K562 (cell line): ENCODE measurements around the gene PRKACB. TPM values are rescaled to one million over a fixed set of nuclear protein-coding genes. Genes with fewer than 3 reads are reported as not detected.

Source experiments
- ADNP ChIP-seq: fragments of 200-800 bp; sonication (Bioruptor generic); IDR thresholded peaks from 2 replicates; pipeline ENCODE4 v1.6.1; 2016; ENCODE audit warnings: missing genetic modification characterization, missing compliant biosample characterization
- BRF1 ChIP-seq: IDR thresholded peaks from 3 replicates; pipeline ENCODE4 v1.6.1; 2011; ENCODE audit warnings: borderline replicate concordance, mild to moderate bottlenecking; ENCODE audit not compliant: insufficient read length; ENCODE audit errors: extremely low read depth
- KLF10 ChIP-seq: fragments of 250-450 bp; sonication (Bioruptor Pico); IDR thresholded peaks from 2 replicates; pipeline ENCODE4 v1.6.1; 2021; ENCODE audit warnings: matching md5 sums
- KLF13 ChIP-seq: fragments of 450-650 bp; IDR thresholded peaks from 2 replicates; pipeline ENCODE4 v1.6.1; 2016; ENCODE audit warnings: missing genetic modification characterization, low read depth, mild to moderate bottlenecking, missing compliant biosample characterization, moderate library complexity, borderline replicate concordance
- KLF16 ChIP-seq: IDR thresholded peaks from 2 replicates; pipeline ENCODE4 v1.6.1; 2016; ENCODE audit warnings: antibody characterized with exemption
- PHF21A ChIP-seq: fragments of 450-650 bp; IDR thresholded peaks from 2 replicates; pipeline ENCODE4 v1.6.1; 2017; ENCODE audit warnings: low read depth, borderline replicate concordance
- PRPF4 ChIP-seq: fragments of 200-400 bp; formaldehyde crosslinking; IDR thresholded peaks from one replicate; pipeline ENCODE4 v1.6.1; 2017; ENCODE audit warnings: low read length, low read depth, mild to moderate bottlenecking; ENCODE audit not compliant: insufficient read depth, poor library complexity, severe bottlenecking
- SMARCE1 ChIP-seq: fragments of 450-650 bp; IDR thresholded peaks from 2 replicates; pipeline ENCODE4 v1.7.1; 2016; ENCODE audit warnings: mild to moderate bottlenecking
- SP1 ChIP-seq: sonication (generic); formaldehyde crosslinking; IDR thresholded peaks from 2 replicates; pipeline ENCODE4 v1.8.1; 2022; ENCODE audit warnings: mild to moderate bottlenecking, missing genetic modification reagents
- TEAD1 ChIP-seq, 2 experiments: fragments of 450-650 bp in 1 of 2; sonication (generic) in 1 of 2; formaldehyde crosslinking; IDR thresholded peaks; 2 replicates each; pipeline versions ENCODE4 v1.4.0 to v1.8.0; 2020 to 2022; ENCODE audit warnings: mild to moderate bottlenecking in 2 of 2, missing genetic modification reagents in 1 of 2
- ZNF165 ChIP-seq: fragments of 250-450 bp; sonication (Bioruptor Pico); IDR thresholded peaks from 2 replicates; pipeline ENCODE4 v1.4.0; 2020; ENCODE audit warnings: borderline replicate concordance
- ZNF175 ChIP-seq: fragments of 200-800 bp; sonication (Bioruptor generic); IDR thresholded peaks from 2 replicates; pipeline ENCODE4 v1.6.1; 2016; ENCODE audit warnings: low read depth, mild to moderate bottlenecking, missing genetic modification characterization, missing compliant biosample characterization
- ZNF324 ChIP-seq: fragments of 250-450 bp; sonication (Bioruptor Pico); IDR thresholded peaks from 2 replicates; pipeline ENCODE4 v1.4.0; 2020; ENCODE audit warnings: mild to moderate bottlenecking
- ZNF431 ChIP-seq: sonication (generic); formaldehyde crosslinking; IDR thresholded peaks from 2 replicates; pipeline ENCODE4 v1.8.0; 2022; ENCODE audit warnings: mild to moderate bottlenecking, missing genetic modification reagents
- polyA plus RNA-seq, 8 experiments: library from polyadenylated mRNA; depleted of rRNA in 4 of 8; stranded (reverse) in 5 of 8; unstranded in 3 of 8; fragments of >200 nt; fragmentation: Nextera tagmentation in 2 of 8; fragmentation: Illumina TruSeq in 1 of 8; extraction: Ambion mirVana in 2 of 8; extraction: Trizol in 1 of 8; gene quantifications; 2 replicates each; pipeline versions ENCODE4 v1.2.1 to v1.2.3, GENCODE V29; 2011 to 2014; ENCODE audit warnings: inconsistent platforms in 1 of 8, missing spikeins in 1 of 8
- total RNA-seq, 7 experiments: library from RNA; depleted of rRNA in 6 of 7; stranded (reverse); fragments of >200 nt in 6 of 7; fragmentation: Illumina TruSeq in 2 of 7; extraction: Trizol in 2 of 7; gene quantifications; 2 replicates each; pipeline versions ENCODE4 v1.2.1 to v1.2.3, GENCODE V29; 2011 to 2021; ENCODE audit warnings: low replicate concordance in 1 of 7
- TF ChIP-seq, protein P1 (sequence below): fragments of 250-450 bp; sonication (Bioruptor Pico); IDR thresholded peaks from 2 replicates; pipeline ENCODE4 v1.8.0; 2022; ENCODE audit warnings: moderate library complexity, mild to moderate bottlenecking, inconsistent platforms
- TF ChIP-seq, protein P2 (sequence below): sonication (generic); formaldehyde crosslinking; IDR thresholded peaks from 2 replicates; pipeline ENCODE4 v1.8.0; 2022; ENCODE audit warnings: missing genetic modification reagents, mild to moderate bottlenecking, moderate library complexity, borderline replicate concordance
- TF ChIP-seq, protein P3 (sequence below), 2 experiments: fragments of 450-650 bp in 1 of 2; sonication (generic) in 1 of 2; formaldehyde crosslinking; conservative IDR thresholded peaks; 2 replicates each; pipeline versions ENCODE4 v1.4.0 to v1.8.1; 2020 to 2022; ENCODE audit warnings: mild to moderate bottlenecking in 1 of 2, missing genetic modification reagents in 1 of 2
- TF ChIP-seq, protein P4 (sequence below): fragments of 200-400 bp; formaldehyde crosslinking; IDR thresholded peaks from 2 replicates; pipeline ENCODE4 v1.6.1; 2017; ENCODE audit warnings: mild to moderate bottlenecking, low read depth, low read length, moderate library complexity
- TF ChIP-seq, protein P5 (sequence below): fragments of 450-650 bp; IDR thresholded peaks from 2 replicates; pipeline ENCODE4 v1.6.1; 2016; ENCODE audit warnings: mild to moderate bottlenecking

The PRKACB gene
- total and polyA plus RNA-seq, 9 of the 15 experiments (the other 6 are each of a cell fraction or from before 2014, with no cell fraction given) = 1.1 to 5.2 (median 2.8) TPM

DNA sequence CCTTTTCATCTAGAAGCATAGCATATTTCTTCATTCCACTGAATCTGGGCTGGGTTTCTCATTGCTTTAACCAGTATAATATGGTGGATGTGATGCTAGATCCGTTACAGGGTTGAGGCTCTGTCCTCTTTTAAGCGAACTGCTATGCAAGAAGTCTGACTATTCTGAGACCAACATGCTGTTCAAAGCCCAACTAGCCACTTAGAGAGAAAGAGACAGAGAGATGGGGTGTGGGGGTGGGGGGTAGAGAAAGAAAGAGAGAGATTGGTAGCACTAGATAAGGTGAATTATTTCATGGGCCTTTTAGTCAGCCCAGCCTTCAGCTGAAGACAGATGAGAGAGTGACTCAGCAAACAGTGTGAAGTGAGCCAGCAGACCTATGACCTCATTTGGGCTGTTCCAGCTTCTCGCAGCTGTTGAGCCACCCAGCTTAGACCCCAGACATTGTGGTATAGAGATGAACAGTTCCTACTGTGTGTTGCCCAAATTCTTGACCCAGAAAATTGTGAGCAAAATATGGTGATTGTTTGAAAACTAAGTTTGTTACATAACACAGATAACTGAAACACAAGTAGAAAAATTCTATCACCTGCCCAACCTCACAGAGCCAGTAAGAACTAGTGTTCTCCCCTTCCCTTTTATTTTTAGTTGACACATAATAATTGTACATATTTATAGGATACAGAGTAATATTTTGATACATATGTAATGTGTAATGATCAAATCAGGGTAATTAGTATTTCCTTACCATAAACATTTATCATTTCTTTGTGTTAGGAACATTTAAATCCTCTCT lies 40.7 kb upstream of the PRKACB start (continued):
- TF ChIP-seq ZNF324 (no peak), SP1 (peak; percentile 36; the same call in 1 of the 2 replicates), KLF10 (no peak), TEAD1 (CRISPR knock-in tag; IDR thresholded peaks at IDR 0.05) (no peak), BRF1 (no peak), SMARCE1 (peak; percentile 95), PRPF4 (no peak), KLF13 (tag) (no peak), ZNF175 (CRISPR knock-in tag) (peak; percentile 78; the same call in 1 of the 2 replicates), ZNF165 (no peak), KLF16 (no peak), PHF21A (no peak; the same call in 1 of the 2 replicates), ADNP (tag) (no peak), ZNF431 (CRISPR knock-in tag) (no peak)
- TF ChIP-seq, protein P1, sequence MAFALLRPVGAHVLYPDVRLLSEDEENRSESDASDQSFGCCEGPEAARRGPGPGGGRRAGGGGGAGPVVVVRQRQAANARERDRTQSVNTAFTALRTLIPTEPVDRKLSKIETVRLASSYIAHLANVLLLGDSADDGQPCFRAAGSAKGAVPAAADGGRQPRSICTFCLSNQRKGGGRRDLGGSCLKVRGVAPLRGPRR (CRISPR knock-in tag) = no peak
- TF ChIP-seq, protein P2, sequence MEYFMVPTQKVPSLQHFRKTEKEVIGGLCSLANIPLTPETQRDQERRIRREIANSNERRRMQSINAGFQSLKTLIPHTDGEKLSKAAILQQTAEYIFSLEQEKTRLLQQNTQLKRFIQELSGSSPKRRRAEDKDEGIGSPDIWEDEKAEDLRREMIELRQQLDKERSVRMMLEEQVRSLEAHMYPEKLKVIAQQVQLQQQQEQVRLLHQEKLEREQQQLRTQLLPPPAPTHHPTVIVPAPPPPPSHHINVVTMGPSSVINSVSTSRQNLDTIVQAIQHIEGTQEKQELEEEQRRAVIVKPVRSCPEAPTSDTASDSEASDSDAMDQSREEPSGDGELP (CRISPR knock-in tag) = peak; percentile 92
- TF ChIP-seq, protein P3, sequence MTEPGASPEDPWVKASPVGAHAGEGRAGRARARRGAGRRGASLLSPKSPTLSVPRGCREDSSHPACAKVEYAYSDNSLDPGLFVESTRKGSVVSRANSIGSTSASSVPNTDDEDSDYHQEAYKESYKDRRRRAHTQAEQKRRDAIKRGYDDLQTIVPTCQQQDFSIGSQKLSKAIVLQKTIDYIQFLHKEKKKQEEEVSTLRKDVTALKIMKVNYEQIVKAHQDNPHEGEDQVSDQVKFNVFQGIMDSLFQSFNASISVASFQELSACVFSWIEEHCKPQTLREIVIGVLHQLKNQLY (CRISPR knock-in tag; conservative IDR thresholded peaks at IDR 0.05) = no peak
- TF ChIP-seq, protein P4, sequence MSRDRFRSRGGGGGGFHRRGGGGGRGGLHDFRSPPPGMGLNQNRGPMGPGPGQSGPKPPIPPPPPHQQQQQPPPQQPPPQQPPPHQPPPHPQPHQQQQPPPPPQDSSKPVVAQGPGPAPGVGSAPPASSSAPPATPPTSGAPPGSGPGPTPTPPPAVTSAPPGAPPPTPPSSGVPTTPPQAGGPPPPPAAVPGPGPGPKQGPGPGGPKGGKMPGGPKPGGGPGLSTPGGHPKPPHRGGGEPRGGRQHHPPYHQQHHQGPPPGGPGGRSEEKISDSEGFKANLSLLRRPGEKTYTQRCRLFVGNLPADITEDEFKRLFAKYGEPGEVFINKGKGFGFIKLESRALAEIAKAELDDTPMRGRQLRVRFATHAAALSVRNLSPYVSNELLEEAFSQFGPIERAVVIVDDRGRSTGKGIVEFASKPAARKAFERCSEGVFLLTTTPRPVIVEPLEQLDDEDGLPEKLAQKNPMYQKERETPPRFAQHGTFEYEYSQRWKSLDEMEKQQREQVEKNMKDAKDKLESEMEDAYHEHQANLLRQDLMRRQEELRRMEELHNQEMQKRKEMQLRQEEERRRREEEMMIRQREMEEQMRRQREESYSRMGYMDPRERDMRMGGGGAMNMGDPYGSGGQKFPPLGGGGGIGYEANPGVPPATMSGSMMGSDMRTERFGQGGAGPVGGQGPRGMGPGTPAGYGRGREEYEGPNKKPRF = no peak
- TF ChIP-seq, protein P5, sequence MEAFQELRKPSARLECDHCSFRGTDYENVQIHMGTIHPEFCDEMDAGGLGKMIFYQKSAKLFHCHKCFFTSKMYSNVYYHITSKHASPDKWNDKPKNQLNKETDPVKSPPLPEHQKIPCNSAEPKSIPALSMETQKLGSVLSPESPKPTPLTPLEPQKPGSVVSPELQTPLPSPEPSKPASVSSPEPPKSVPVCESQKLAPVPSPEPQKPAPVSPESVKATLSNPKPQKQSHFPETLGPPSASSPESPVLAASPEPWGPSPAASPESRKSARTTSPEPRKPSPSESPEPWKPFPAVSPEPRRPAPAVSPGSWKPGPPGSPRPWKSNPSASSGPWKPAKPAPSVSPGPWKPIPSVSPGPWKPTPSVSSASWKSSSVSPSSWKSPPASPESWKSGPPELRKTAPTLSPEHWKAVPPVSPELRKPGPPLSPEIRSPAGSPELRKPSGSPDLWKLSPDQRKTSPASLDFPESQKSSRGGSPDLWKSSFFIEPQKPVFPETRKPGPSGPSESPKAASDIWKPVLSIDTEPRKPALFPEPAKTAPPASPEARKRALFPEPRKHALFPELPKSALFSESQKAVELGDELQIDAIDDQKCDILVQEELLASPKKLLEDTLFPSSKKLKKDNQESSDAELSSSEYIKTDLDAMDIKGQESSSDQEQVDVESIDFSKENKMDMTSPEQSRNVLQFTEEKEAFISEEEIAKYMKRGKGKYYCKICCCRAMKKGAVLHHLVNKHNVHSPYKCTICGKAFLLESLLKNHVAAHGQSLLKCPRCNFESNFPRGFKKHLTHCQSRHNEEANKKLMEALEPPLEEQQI = peak; percentile 96
